SU-DHL-6 (cell line): Measurements from ENCODE around the gene GOLGA7B.

Experiments used
- EZH2phosphoT487 ChIP-seq: fragments of 200-600 bp; sonication (generic), shearing (Covaris generic); conservative IDR thresholded peaks from 2 replicates; pipeline ENCODE4 v1.6.1; 2018; ENCODE audit warnings: mild to moderate bottlenecking, antibody characterized with exemption, low read length, moderate library complexity, mixed read lengths
- TF ChIP-seq, protein P1 (sequence below): fragments of 200-600 bp; sonication (generic); IDR thresholded peaks from one replicate; pipeline ENCODE4 v1.5.1; 2017; ENCODE audit warnings: antibody characterized with exemption, mild to moderate bottlenecking, low read length, moderate library complexity; ENCODE audit not compliant: insufficient read depth, poor library complexity, severe bottlenecking

- TF ChIP-seq, protein P1, sequence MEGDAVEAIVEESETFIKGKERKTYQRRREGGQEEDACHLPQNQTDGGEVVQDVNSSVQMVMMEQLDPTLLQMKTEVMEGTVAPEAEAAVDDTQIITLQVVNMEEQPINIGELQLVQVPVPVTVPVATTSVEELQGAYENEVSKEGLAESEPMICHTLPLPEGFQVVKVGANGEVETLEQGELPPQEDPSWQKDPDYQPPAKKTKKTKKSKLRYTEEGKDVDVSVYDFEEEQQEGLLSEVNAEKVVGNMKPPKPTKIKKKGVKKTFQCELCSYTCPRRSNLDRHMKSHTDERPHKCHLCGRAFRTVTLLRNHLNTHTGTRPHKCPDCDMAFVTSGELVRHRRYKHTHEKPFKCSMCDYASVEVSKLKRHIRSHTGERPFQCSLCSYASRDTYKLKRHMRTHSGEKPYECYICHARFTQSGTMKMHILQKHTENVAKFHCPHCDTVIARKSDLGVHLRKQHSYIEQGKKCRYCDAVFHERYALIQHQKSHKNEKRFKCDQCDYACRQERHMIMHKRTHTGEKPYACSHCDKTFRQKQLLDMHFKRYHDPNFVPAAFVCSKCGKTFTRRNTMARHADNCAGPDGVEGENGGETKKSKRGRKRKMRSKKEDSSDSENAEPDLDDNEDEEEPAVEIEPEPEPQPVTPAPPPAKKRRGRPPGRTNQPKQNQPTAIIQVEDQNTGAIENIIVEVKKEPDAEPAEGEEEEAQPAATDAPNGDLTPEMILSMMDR, result no peak
- TF ChIP-seq EZH2phosphoT487, result no peak
Measured at GRCh38 chr10:97883092-97883485, 33.4 kb downstream of the GOLGA7B start.
